ENCODE results near the gene GNB5. TPM values are rescaled to one million over a fixed set of nuclear protein-coding genes. Genes with fewer than 3 reads are reported as not detected.

GNB5 gene
- 20.8 and 37.5 TPM in 2 replicates for total RNA-seq

DNA sequence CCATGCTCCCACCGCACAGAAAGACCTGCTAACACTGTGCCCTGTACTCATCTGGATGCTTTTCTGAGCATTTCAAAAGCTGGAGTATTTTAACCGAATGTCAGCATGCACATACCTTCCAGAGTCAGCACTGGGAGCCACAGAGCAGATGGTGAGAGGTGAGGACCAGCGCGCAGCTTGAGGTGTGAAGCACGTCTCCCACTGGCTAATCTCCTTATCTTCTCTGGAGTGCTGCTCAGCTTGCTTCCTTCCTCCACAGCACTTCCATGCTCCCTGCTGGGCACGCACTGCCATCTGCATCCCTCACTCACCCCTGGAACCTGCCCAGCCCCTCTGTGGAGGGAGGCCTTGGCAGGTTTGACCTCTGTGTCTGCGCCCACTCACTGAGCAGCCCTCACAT, at the start of gene GNB5:
TSS of gene GNB5 (minus strand) at position 186 of the 400 bp plus-strand sequence. CDS start 6,716 bp downstream, outside the sequence.

Other genes starting within 250 kb of the GNB5 start
- 27.5 and 31.9 TPM in 2 replicates for gene LEO1, start 219.6 kb downstream of the GNB5 start, total RNA-seq
- gene MAPK6, start 172.2 kb downstream of the GNB5 start, total RNA-seq, result 32.0 and 32.6 TPM in 2 replicates
- 0.09 TPM in 2 replicates for gene BCL2L10, start 78.6 kb downstream of the GNB5 start, total RNA-seq
- 7.0 and 8.5 TPM in 2 replicates for gene MYO5C, start 104.4 kb upstream of the GNB5 start, total RNA-seq

All from endothelial cell of coronary artery (primary cell).